Stimulated activated CD4-positive, alpha-beta T cell treated with anti-CD3 and anti-CD28 coated beads, TNF-alpha, amount 100 ng/mL, for 48 hours (primary cell): ENCODE data around the gene CNN1.
A peak's percentile ranks its signal among the peaks of the same experiment; 100 is the strongest.

Experiments
- DNase-seq, 3 donors: peaks; one replicate each; pipeline ENCODE4 v3.0.0-alpha.2; 2020; ENCODE audit warnings: low read depth in 3 of 3

Gene CNN1

DNA sequence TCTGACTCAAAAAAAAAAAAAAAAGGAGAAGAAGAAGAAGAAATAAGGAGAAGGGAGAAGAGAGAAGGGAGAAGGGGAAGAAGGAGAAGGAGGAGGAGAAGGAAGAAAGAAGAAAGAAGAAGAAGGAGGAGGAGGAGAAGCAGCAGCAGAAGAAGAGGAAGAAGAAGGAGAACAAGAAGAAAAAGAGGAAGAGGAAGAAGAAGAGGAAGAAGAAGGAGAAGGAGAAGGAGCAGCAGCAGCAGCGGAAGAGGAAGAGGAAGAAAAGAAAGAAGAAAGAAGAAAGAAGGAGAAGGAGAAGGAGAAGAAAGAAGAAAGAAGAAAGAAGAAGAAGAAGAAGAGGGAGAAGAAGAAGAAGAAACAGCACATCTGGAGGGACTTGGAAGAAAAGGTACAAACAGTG lies 4.1 kb upstream of the CNN1 start:
- DNase-seq, result no peak

DNA sequence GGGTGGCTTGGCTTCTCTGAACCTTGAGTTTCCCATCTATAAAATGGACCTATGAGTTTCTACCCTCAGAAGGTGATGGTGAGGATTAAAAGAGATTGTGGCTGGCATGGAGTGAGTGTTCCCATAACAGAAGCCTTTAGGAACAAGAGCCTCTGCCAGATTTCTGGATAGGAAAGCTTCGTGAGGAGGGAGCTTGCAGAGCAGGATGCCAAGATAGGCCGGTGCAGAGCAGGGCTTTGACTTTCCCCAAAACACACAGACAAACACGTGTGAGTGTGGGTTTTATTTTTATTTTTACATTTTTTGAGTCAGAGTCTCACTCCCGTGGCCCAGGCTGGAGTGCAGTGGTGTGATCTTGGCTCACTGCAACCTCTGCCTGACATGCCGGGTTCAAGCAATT lies 3.7 kb upstream of the CNN1 start:
- no peak for DNase-seq

DNA sequence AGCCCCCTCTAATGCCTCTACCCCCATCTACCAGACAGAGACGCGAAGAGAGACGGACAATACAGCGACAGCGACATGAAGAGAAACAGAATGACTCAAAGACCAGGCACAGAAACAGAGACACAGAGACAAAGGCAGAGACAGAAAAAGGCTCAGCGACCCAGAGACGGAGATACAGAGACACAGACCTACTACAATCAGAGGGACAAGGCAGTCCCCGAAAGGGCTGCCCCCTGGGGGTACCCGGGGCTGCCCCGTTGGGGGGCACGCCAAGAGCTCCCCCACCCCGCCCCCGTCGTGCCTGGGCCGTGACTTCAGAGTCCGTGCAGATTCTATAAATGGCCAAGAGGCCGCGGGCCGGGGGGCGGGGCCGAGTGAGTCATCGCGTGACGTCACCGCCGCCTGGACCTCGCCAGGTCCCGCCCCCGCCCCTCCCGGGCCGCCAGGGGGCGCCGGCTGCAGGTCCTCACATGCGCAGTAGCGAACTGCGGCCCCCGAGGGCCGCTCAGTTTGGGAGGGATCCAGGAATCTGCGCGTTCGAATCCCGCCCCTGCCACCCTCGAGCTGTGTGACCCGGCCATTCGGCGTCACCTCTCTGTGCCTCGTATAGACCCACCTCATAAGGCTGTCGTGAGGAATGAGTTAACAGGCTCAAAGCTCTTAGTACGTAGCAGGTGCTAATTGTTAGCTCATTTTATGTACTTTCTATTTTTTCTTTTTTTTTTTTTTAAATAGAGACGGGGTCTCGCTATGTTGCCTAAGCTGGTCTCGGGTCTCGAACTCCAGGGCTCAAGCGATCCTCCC lies 2.7 kb upstream of the CNN1 start:
- DNase-seq, result peak; percentile 79 to 84 (median 84)

DNA sequence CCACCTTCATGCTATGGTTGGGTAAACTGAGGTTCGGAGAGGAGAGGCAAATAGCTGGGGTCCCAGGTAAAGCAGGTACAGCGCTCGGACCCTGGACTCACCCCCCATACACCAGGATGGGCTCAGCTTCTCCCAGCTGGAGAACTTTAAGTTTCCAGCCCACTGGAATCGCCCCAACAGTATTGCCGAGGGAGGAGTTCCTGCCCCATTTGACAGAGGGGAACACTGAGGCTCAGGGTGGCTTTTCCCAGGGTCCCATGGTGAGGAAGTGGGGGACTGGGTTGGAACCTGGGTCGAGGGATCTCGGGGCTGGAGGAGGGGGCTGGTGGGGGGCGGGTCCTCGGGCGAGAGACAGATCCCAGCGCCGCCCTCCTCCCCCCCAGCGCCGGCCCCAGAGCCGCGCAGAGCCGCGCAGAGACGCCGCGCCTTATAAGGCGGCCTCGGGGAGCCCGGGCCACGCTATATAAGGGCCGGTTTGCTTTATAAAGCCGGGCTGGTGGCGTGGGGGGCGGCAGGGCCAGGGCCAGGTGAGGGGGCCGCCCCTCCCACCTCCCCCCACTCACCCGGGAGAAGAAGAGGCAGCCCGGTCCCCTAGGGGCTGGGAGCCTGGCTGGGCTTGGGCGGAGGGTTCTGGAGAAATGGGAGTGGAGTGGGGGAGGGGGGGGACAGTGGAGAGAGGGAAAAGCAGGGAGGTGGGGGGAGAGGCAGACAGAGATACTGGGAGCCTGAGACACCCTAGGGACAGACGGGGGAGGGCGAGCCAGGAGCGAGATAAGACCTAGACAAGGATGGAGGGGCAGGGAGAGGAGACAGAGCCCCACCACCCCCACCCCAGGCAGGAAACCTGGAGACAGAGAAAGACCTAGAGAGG lies 1.1 kb downstream of the CNN1 start:
- DNase-seq, result no peak

- no peak for DNase-seq
Measured at GRCh38 chr19:11540645-11541044, 2.0 kb downstream of the CNN1 start.

GRCh38 chr19:11541238-11541637 lies 2.6 kb downstream of the CNN1 start:
- DNase-seq, result no peak

GRCh38 chr19:11547929-11548700 lies 9.5 kb downstream of the CNN1 start:
- no peak for DNase-seq

- DNase-seq, result no peak
Measured at GRCh38 chr19:11549386-11549953, 10.8 kb downstream of the CNN1 start.

DNA sequence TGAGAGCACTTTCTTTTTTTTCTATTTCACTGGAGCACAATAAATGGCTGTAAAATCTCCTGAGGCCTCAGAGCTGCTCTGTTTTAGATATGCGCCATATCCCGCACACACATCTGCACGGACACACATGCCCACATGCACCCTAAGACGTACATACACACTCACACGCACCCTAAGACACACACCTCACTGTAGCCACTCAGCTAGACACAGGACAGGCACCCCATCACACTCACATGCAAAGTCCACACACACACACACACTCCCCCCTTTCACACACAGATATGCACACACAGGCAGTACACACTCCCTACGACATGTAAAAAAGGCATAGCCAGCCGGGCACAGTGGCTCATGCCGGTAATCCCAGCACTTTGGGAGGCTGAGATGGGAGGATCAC lies 11.6 kb downstream of the CNN1 start:
- no peak for DNase-seq

DNA sequence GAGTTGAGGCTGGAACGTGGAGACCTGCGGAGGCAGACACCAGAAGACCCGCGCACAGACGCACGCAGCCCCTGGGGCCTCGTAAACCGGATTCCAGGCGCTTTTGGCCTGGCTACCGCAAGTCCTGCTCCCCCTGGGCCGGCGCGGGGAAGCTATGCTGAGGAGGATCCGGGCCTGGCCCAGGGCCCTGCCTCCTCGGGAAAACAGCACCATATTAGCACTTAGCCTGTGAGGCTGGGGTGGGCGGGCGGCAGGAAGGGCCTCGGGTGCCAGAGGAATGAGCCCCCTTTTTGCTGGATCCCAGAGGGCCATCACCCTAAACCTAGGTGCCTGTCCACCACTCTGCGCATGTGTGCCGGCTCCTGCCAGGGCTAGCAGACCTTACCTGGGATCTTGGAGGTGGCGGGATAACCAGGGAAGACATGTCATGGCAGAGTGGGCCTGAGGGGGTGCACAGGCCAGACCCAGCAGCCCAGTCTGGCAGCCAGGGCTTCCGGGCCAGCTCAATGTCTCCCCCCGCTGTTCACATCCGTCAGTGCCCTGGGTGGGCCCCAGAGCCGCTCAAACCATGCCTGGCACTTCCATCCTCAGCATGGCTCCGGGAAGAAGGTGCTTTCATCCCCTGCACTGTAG lies 13.1 kb downstream of the CNN1 start:
- DNase-seq, result no peak

DNA sequence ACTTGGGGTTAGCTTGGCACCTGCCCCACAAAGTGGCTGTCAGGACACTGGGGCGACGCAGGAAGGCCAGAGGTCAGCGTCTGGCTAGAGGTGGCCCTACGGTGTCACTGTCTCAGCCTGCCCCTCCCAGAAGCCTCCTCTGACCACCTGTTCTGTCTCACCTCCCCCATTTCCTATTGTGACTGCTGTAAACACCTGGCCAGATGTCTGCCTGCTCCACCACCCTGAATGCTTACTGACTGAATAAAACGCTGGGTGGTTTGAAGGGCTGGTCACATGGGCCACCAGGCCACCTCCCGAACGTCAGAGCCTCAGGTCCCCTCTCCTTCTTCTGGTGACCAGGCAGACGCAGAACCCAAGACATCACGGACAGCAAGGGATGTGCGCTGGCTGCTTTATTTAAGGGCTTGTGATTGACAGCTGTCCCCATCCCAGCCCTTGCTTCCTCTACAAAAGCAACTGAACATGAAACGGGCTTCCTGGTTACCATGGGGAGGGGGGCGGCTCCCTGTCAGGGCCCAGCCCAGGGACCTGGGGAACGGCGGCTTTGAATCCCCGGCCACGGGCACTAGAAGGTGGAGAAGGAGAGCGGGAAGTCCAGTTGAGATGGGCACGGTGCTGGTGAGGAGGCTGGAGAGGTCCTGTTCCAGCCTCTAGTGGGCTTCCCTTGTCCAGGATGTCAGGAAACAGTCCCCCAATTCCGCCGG lies 14.2 kb downstream of the CNN1 start:
- no peak for DNase-seq

DNA sequence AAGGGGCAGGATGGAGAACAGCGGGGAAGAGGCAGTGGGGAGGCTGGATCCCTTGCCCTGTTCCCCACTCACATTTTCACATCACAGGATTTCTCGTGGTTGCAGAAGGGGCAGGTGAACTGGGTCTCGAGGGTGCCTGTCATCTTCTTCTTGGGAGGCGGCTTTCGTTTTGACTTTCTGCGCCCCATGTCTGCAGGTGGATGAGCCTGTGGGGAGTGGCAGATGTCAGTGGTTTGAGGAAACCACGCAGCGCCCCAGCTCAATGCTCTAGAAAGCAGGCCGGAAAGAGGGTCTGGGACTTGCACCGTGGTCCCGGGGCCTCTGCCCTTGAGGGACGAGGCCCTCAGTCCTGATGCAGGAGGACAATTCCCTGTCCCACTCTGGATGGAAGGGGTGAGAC lies 15.5 kb downstream of the CNN1 start:
- no peak for DNase-seq

DNA sequence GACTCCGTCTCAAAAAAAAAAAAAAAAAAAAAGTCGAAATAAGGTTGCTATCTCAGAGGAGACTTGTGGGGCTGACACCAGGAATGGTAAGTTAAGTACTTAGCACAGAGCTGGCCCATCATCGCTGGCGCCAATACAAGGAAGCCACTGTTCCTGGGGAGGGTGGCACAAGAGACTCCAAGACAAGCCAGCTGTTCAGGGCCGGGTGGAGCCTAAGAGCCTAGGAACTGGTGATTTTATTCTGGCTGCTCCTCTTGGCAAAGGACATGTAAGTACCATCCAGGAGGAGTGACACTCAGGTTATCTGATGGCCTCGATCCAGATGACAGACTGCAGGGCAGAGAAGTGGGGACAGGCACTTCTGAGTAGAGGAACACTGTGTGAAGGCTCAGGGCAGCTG lies 16.6 kb downstream of the CNN1 start:
- no peak for DNase-seq

DNA sequence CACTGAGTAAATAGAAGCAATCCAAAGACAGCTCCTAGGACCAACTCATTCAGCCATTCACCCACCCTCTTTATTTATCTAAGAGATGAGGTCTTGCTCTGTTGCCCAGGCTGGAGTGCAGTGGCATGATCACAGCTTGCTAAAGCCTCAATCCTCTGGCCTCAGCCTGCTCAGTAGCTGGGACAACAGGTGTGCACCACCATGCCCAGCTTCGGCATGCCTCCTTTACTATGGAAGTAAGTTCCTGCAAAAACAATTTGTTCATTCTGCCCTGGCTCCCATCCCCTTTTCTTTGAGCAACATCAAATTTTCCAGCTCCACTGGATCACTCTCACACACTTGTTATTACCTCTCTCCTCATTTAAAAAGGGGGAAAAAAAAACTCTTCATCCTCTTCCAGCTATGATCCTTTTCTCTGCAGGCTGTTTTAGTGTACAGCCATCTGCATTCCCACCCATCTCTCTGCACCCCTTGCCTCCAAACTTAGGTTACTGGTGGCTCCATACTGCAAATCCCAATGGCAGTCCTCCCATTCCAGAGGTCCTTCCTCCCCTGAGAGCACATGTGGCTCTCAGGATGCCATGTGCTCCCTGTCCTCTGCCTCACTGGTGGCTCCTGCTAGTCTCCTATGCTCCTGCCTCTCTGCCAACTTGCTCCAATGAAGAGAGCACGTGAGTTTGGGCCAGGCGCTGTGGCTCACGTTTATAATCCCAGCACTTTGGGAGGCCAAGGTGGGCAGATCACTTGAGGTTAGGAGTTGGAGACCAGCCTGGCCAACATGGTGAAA lies 18.2 kb downstream of the CNN1 start:
- DNase-seq, result no peak

DNA sequence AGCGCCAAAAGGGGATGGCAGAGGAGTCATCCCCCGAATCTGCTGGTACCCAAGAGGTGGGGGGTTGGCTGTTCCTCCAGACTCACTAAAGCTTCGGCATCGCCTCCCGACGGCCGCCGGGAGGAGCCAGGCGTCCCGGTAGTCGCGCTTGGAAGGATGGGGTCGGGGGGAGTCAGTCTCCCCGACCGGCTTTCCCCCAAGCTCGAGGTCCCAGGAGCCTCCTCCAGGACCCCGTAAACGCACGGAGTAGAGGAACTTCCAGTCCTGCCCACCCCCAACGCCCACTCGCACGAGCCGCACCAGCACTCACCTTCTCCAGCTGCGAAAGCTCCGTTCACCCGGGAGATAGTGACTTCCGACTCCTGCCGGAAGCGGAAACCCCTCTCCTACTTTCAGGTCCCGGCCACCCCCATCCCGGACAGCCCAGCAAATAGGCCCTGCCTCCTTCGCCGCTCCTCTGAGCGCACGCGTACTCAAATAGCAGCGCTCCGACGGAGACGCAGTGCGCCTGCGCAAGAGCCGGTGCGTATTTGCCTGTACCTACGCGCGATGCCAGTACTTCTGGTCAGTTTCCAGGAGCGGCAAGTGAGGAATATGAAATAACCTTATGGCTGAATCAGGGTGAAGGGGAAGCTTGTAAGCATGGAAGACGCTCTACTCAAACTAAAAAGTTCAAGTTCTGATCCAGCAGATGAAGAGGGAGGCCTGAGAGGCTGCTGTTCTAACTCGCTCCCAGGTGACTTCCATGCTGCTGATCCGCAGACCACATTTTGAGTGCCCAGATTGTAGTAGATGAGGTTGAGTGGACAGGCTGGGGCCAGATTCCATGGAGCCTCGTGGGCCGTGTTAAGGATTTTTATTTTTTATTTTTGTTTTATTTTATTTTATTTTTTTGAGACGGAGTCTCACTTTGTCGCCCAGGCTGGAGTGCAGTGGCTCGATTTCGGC lies 20.5 kb downstream of the CNN1 start, which contains the start of gene ELOF1:
Gene ELOF1, minus strand, starts transcription at position 350 of the 948 bp plus-strand sequence. CDS start 4,883 bp downstream, outside the sequence.
- DNase-seq, result peak; percentile 92 to 96 (median 96)

DNA sequence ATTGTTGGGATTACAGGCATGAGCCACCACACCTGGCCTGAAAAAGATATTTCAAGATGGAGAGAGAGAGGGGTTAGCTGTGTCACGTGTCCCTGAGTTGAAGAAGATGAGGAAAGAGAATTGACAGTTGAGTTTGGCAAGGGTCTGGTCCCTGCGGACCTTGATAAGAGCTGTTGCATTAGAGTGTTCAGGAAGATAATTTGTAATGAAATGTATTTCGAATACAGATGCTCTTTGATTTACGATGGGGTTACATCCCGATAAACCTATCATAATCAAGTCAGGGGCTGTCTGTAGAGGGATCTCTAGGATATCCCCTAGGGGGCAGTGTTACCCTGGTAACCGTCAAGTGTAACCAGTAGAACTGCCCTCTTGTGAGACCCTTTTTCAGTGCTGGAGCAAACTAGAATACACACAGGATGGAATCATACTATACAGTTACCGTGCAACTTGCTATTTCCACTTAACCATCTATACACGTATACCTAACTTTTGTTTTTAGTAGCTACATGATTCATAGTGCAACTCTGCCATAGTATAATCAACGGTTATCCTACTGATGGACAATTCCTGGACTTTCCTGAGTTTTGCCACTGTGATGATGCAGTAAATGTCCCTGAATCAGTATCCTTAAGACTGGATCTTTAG lies 21.9 kb downstream of the CNN1 start:
- DNase-seq, result peak; percentile 38 to 66 (median 48)

DNA sequence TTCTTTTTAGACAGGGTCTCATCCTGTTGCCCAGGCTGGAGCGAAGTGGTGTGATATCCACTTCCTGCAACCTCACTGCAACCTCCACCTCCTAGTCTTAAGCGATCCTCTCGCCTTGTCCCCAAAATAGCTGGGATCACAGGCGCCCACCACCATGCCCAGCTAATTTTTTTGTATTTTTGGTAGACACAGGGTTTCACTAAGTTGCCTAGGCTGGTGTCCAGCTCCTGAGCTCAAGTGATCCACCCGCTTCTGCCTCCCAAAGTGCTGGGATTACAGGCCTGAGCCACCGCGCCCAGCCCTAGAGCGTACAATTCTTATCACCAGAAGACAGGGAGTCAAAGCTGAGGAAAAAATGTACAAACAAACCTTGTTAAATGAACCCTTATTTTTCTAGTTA lies 24.9 kb downstream of the CNN1 start:
- no peak for DNase-seq
